Epidermal melanocyte (primary cell): ENCODE measurements around the gene MLKL.
"Not testable (repeated sequence)": the region's sequence is repeated elsewhere in the genome, so short reads cannot be mapped to it uniquely, and the experiment has no call there.

Experiments used
- DNase-seq: peaks from one replicate; pipeline ENCODE4 v3.0.0; 2011; ENCODE audit warnings: low spot score; ENCODE audit not compliant: insufficient read length

MLKL gene

GRCh38 chr16:74700116-74700437 lies 585 bp downstream of the MLKL start:
- no peak for DNase-seq

GRCh38 chr16:74699666-74700065 lies 996 bp downstream of the MLKL start:
- DNase-seq: no peak

GRCh38 chr16:74698222-74698621 lies 2.4 kb downstream of the MLKL start:
- DNase-seq: no peak

- DNase-seq: peak; percentile 98
Observed at GRCh38 chr16:74695450-74696422, 4.9 kb downstream of the MLKL start.

- DNase-seq: no peak
Observed at GRCh38 chr16:74691093-74691855, 9.4 kb downstream of the MLKL start.

DNA sequence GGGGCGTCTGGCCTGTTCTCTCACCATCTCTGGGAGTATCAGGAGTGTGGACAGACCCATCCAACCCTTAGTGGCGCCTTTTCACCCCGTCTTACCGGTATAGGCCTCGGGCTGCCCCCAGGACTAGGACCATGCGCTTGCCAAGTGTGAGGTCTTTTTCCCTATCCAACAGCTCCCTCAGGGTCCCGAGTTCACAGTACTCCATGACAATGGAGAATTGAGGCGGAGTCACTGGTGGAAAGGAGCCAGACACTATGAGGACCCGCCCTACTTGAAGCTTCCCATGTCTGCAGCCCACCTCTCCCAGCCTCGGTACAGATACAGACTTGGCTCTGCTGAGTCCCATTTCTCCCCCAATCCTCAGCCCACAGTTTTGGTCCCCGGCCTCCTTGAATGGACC lies 18.1 kb downstream of the MLKL start:
- DNase-seq: no peak

GRCh38 chr16:74680681-74681080 lies 20.0 kb downstream of the MLKL start:
- DNase-seq: no peak

DNA sequence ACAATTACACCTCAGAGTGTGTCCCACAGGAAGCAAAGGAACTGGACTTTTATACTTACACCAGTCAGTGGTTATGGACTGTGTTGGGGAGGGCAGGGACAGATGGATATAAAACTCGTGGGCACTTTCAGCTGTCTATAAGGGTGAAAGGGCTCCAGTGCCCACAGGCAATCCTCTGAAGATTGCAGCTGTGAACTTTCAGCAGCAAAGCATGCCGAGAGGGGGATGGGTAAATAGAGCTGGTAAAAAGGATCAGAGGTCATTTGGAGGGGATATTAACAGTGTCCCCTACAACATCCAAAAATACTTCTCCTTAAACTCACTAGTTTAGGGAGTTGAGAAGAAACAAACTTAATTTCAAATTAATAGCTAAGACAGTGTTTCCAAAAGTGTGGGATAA lies 20.7 kb downstream of the MLKL start:
- peak; percentile 30 for DNase-seq

DNA sequence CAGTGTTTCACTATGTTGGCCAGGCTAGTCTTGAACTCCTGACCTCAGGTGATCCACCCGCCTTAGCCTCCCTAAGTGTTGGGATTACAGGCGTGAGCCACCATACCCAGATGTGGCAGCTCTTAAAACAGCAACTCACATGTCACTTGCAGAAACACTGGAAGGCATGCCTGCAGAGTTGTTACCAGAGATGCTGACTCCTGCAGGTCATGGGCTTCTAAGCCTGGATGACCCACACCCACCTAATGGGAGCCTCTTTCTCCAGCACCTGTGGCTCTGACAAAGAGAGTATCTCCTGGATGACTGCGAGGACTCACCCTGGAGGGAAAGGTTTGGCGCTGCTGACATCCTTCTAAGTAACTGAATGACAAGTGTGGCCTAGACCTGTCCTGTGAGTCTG lies 22.8 kb downstream of the MLKL start:
- no peak for DNase-seq

DNA sequence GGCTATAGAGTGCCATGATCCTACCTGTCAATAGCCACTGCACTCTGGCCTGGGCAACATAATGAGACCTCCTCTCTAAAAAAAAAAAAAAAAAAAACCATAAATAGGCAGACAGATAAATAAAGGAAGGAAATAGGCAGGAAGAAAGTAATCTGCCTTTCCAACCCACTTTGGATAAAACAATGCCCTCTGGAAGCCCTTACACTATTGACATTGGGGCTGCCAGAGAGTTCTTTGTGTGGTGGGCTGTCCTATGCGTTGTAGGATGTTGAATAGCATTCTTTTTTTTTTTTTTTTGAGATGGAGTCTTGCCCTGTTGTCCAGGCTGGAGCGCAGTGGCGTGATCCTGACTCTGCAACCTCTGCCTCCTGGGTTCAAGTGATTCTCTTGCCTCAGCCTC lies 26.8 kb downstream of the MLKL start:
- DNase-seq: no peak

GRCh38 chr16:74668877-74669276 lies 31.8 kb downstream of the MLKL start:
- not testable (repeated sequence) for DNase-seq

DNA sequence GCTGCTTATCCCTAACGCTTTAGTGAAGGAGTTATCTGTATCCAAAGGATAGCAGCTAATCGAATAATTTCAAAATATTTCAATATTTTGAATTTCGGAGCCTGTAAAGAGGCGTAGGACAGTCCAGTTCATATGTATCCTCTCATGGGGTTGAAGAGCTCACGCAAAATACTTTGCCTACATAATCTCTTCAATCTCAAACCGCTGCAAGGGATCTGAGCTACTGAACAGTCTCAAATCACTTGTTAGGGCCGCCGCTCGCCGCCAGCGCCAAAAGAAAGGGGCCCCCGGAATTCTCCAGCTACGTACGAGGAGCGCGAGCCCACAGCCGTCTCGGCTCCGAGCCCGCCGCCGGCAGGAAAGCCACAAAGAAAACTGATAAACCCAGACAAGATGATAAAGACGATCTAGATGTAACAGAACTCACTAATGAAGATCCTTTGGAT lies 33.4 kb downstream of the MLKL start:
- DNase-seq: no peak

DNA sequence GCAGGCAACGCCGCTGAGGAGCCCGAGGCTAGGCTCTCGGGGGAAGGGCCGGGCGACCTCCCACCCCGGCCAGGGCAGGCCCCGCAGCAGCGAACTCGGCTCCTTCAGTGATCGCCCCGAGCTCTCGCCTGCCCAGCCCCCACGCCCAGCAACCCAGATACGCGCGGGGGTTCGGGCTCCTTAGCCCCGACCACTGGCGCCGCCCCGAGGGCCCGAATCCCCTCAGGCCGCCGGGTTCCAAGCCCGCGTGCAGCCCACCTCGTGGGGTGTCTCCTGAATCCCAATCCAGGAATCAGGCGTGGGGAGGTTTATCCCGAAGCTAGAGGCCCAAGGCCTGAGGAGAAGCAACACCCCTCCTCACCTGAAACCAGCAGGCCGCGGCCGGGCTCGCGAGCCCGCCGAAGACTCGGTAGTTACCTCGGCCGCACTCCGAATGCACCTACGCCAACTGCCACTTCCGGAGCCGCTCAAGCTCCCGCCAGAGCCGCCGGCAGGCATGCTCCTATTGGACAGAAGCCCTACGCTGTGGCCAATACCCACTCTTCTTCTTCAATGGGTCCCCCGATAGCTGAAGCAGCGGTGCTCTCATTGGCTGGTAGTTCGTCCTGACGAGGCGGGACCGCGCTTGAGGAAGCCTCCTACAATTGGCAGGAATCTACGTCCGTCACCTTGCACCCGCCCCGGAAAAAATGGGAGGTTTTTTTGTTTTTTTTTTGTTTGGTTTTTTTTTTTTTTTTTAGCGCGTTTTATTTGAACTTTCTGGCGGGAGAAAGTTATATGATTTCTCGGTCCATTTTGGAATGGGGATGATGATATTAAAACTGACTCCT lies 34.0 kb downstream of the MLKL start, which contains the start of gene RFWD3:
Gene RFWD3, minus strand, starts transcription at position 453 of the 830 bp plus-strand sequence. CDS start 5,428 bp downstream, outside the sequence.
- peak; percentile 100 for DNase-seq

- no peak for DNase-seq
Observed at GRCh38 chr16:74666010-74666421, 34.6 kb downstream of the MLKL start.

GRCh38 chr16:74661064-74661463 lies 39.6 kb downstream of the MLKL start:
- no peak for DNase-seq

DNA sequence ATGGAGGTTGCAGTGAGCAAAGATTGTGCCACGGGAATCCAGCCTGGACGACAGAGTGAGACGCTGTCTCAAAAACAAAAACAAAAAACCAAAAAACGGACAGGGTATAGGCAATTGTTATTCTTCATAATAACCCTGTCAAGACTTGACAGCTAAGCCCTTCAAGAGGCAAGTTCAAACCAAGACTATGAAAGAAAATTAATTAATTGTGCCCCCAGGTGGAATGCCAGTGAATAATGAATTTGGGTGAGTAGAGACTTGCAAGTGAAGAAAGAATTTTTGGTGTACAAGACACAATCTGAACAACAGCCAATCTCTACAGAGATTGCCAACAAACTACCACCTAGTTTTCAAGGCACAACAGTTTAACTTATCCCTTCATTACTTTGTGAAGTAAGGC lies 40.3 kb downstream of the MLKL start:
- DNase-seq: no peak

DNA sequence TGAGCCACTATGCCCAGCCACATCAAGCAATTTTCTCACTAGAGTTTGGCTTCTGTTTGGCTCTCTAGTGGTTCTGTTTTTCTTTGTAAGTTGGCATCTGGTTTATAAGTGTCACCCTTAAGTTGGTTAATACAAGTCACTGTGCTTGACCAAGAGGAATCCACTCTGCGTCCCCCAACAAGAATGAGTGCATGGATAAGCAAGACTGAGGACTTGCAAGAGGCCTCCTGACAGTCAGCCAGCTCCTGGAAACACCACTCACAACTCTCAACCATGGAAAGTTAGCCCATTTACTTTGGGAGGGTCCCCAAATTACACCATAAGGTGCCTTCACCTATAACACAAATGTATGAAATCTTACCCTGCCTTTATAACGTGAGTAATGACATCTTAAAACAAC lies 41.6 kb downstream of the MLKL start:
- no peak for DNase-seq

GRCh38 chr16:74657870-74658642 lies 42.6 kb downstream of the MLKL start:
- no peak for DNase-seq

- DNase-seq: no peak
Observed at GRCh38 chr16:74654536-74655050, 46.1 kb downstream of the MLKL start.

- DNase-seq: not testable (repeated sequence)
Observed at GRCh38 chr16:74652883-74653282, 47.8 kb downstream of the MLKL start.
